Uterus (tissue), 2 donors: ENCODE data around the gene CCDC40.

ENCODE experiments used
- POLR2A ChIP-seq, 2 donors: fragments of 450-650 bp; IDR thresholded peaks; one replicate each; pipeline ENCODE4 v1.6.1; 2016; ENCODE audit warnings: antibody characterized with exemption in 2 of 2, mild to moderate bottlenecking in 1 of 2, moderate library complexity in 1 of 2
- TF ChIP-seq, protein P1 (sequence below), 4 experiments: fragments of 200-600 bp in 2 of 4; fragments of 450-650 bp in 2 of 4; sonication (generic) in 2 of 4; IDR thresholded peaks; one replicate each; pipeline ENCODE4 v1.5.1; 2016 to 2019; ENCODE audit warnings: antibody characterized with exemption in 4 of 4, mild to moderate bottlenecking in 2 of 4, moderate library complexity in 1 of 4

DNA sequence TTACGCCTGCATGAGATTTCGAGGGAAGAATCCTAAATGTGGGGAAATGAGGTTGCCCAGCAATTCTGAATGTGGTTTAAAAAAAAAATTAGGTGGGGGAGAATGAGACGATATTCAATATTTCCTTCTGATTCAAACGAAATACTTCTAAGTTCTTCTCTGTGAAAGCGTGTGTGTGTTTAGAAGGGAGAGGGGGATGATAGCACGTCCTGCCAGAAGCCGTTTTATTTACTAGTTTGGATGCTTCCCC lies 48.6 kb upstream of the CCDC40 start:
- TF ChIP-seq, protein P1, sequence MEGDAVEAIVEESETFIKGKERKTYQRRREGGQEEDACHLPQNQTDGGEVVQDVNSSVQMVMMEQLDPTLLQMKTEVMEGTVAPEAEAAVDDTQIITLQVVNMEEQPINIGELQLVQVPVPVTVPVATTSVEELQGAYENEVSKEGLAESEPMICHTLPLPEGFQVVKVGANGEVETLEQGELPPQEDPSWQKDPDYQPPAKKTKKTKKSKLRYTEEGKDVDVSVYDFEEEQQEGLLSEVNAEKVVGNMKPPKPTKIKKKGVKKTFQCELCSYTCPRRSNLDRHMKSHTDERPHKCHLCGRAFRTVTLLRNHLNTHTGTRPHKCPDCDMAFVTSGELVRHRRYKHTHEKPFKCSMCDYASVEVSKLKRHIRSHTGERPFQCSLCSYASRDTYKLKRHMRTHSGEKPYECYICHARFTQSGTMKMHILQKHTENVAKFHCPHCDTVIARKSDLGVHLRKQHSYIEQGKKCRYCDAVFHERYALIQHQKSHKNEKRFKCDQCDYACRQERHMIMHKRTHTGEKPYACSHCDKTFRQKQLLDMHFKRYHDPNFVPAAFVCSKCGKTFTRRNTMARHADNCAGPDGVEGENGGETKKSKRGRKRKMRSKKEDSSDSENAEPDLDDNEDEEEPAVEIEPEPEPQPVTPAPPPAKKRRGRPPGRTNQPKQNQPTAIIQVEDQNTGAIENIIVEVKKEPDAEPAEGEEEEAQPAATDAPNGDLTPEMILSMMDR (IDR thresholded peaks at IDR 0.05): no peak
- TF ChIP-seq POLR2A (IDR thresholded peaks at IDR 0.05): no peak
